Left renal pelvis (tissue), 4 donors: ENCODE measurements around the gene SOX8. TPM values are rescaled to one million over a fixed set of nuclear protein-coding genes. Genes with fewer than 3 reads are reported as not detected.
"Not testable (repeated sequence)": the region's sequence is repeated elsewhere in the genome, so short reads cannot be mapped to it uniquely, and the experiment has no call there.

ENCODE experiments used
- DNase-seq, 4 donors: peaks; one replicate each; pipeline ENCODE4 v3.0.0-alpha.2; 2013; ENCODE audit warnings: low read depth in 4 of 4, low spot score in 3 of 4
- polyA plus RNA-seq, 4 donors: library from polyadenylated mRNA; unstranded; fragments of 120-200 nt; gene quantifications; one replicate each; pipeline ENCODE4 v1.2.1, GENCODE V29; 2013; ENCODE audit not compliant: insufficient read length in 4 of 4

The SOX8 gene
- polyA plus RNA-seq, 4 donors, result 3.4 to 4.8 (median 3.6) TPM

DNA sequence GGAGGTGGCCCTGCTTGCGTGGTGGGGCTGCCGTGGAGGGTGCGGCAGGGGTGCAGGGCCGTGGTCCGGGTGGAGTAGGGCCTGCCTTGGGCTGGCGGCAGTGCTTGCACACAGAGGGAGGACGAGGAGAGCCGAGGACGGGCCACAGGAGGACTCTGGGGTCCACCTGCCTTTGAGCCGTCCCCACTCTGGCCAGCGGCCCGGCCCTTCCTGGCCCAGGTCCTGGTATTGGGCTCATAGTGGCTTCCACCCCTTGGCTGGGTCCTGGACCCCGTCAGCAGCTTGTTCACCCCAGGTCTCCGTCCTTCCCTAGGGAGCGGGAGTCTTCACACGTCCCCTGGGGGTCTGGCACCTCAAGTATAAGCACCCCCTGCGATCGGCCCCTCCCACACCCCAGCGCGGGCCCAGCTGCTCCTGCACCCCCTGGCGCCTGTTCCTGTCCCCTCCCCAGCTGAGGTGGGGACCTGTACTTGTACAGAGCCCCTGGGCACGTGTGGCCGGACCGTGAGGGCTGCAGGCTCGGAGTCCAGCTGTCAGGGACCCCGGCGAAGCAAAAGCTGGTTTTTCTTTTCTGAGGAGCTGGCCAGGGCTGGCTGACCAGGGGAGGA is 40.1 kb downstream of the SOX8 start:
- no peak for DNase-seq

DNA sequence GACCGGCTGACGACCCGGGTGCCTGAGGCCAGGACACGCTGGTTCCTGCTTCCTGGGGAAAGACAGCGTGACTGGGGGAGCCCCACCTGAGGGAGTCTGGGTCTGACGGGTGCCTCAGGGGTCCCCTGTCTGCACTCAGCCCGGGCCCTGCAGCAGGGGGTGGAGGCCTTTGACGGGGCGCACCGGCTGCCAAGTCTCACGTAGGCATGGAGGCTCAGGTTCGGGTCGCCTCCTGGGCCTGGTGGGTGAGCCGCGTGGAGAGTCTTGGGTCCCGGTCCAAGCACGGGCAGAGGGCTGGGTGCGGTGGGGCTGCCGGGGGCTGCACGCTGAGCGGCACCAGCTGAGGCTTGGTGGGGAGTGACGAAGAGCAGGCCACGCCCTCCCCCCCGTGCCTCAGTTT is 40.9 kb downstream of the SOX8 start:
- DNase-seq, result no peak

DNA sequence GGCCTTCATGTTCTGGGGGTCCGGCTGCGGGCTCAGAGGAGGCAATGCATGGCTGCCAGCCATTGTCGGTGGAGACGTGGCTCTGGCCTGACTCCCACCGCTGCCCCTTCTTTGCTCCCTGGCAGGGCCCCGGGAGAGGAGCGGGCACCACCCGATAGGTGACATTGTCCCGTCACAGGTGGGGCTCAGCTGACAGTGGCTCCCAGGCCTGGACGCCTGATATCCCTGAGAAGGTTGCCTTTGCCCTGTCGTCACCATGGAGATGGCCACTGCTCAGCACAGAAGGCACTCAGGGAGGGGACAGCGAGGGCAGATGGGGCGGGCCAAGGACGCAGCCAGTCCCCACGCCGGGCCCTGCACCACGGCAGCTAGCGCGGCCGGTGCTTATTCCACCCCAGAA is 42.6 kb downstream of the SOX8 start:
- DNase-seq, result no peak

DNA sequence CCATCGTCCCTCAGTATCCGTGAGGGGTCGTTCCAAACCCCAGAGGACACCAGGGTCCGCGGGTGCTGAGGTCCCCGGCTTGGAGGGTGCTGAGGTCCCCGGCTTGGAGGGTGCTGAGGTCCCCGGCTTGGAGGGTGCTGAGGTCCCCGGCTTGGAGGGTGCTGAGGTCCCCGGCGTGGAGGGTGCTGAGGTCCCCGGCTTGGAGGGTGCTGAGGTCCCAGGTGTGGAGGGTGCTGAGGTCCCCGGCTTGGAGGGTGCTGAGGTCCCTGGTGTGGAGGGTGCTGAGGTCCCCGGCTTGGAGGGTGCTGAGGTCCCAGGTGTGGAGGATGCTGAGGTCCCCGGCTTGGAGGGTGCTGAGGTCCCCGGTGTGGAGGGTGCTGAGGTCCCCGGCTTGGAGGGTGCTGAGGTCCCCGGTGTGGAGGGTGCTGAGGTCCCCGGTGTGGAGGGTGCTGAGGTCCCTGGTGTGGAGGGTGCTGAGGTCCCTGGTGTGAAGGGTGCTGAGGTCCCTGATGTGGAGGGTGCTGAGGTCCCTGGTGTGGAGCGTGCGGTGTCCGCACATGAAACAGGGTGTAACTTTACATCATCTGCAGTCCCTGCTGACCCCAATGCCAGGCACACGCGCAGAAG is 43.7 kb downstream of the SOX8 start:
- not testable (repeated sequence) for DNase-seq

DNA sequence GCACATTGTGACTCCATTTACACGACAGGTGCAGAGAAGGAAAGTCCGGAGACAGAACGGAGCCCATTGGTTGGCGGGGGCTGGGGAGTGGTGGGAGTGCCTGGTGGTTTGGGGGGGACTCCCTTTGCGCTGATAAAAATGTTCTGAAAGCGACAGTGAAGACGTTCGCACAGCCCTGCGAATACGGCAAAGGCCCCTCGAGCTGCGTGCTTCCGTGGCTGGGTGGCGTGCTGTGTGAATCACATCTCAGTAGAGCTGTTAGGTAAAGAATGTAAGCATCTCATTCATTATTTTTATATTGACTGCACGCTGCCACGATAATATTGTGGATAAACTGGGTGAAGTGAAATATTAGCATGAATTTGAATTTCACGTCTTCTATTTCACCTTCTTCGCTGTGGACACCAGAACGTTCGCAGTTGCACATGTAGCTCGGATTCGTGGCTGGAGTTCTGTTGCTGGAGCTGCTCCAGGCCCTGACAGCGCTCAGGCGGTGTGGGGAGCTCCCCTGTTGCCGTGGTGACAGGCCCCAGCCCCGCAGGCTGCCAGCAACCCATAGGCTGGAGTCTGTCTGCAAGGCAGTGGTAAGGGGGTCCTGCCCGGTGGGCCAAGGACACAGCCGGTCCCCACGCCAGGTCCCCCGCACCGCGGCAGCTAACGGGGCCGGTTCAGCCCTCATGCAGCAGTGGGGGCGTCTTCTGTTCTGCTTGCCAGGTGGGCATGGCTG is 44.6 kb downstream of the SOX8 start:
- DNase-seq, result no peak

DNA sequence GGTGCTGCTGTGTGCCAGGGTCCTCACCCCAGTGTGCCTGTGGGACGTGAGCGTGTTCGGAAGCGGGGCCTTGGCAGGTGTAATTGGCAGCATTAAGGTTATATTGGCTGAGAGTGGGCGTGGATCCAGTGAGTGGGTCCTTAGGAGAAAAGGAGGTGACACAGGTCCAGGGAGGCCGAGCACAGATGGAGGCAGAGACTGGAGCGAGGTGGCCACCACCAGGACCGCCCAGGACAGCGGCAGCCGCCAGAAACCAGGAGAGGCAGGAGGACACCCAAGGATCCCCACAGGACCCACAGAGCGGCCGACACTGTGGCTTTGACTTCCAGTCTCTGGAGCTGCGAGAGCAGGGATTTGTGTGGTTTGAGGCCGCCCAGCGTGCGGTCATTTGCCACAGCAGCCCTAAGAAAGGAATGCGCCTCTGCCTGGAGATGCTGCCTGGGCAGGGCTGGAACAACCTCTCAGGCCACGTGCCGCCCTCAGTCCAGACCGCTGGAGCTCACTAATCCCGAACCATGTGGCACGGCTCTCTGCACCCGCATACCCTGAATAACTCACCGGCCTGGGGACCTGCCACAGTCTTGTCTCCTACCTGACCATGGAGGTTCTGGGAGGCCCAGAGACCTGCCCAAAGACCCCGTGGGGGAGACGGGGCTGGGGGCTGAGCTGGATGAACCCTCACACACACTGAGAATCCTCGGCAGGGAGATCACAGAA is 45.4 kb downstream of the SOX8 start:
- no peak for DNase-seq

DNA sequence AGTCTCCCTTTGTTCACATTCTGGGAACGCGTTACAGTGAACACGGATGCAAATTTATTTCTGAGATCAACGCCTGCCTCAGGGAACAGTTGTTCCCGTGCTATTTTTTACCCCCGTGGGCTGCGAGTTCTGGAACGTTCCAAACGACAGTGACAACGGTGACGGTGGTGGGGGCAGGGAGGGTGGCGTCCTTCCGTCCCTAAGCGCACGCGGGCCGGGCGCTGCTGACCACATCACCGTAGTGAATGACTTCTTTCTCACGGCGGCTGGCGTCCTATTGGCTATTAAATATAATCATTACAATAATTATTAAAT is 45.9 kb downstream of the SOX8 start:
- no peak for DNase-seq

DNA sequence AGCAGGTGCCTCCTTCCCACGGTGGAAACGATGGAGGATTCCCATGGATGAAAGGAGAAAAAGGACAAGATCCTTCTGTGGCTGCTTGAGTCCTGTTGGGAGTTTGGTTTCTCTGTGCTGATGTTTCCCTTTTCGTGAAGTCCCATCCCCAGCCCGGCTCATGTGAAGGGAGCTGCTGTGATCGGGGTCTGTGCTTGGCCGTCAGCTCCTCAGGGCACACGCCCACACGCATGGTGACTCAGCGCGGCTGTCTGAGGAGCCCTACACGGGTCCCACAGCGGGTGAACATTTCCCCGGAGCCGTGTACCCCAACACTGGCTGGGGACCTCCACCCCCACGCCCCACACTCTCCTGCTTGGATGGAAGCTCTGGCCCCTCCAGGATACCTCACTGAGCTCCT is 46.5 kb downstream of the SOX8 start:
- no peak for DNase-seq

DNA sequence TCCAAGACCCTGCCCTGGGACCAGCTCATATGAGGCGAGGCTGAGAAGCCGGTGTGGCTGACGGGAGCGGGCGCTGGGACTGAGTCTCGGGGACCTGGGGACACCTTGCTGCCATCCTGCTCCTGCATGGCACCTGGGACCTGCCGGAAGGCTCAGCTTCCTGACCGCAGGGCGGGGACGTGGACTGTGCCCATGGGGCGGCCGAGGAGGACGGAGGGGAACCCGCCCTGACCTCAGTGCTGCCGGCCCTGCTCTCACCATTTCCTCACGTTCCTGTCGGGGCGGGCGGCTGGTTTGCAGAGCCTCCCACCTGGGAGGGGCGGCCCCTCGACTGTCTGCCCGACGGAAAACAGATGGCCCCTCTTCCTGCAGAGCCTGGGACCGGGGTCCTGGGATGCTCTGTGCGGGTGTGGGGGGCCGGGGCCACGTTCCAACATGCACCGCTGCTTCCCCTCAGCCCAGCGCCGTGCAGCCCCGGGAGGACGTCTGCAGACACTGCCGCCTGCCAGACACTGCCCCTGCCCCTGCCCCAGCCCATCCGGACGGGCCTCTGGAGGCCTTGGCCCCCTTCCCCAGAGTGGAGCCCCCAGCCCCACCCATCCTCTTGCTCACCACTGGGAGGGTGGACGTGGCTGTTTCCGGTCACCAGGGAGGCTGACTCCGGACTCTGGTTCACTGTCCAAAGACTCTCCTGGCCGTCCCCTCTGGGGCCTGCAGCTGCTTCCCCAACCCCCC is 47.1 kb downstream of the SOX8 start:
- no peak for DNase-seq

DNA sequence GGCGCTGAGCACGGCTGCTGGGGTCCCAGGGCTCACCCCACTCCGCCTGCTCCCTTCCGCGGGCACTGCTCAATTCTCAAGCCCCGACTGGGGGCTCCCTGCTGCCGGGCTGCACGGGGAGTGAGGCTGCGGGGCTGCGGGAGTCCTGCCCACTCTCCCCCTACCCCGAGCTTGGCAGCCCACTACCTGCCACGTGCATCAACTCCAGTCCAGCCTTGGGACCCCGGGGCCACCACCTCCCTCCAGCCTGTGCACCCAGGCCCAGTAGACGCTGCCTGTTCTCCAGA is 47.6 kb downstream of the SOX8 start:
- DNase-seq, result no peak

DNA sequence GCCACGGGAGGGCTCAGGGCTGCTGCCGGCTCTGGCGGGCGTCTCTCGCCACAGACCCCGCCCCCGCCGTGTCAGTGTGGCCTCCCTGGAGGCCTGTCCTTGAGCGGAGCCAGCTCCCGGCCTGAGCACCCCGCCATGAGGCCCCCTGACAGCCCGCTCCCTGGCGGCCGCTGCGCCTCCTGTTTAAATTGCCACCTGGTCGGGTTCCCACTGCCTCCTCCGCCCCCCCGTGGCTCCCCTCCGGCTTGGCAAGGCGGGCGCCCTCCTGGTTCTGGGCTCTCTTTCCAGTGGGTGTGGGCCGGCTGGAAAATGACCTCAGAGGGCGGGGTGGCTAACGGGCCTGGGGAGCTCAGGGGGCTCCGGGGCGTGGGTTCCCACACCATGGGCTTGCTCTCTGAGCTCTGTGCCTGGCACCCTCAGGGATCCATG is 48.9 kb downstream of the SOX8 start:
- no peak for DNase-seq

DNA sequence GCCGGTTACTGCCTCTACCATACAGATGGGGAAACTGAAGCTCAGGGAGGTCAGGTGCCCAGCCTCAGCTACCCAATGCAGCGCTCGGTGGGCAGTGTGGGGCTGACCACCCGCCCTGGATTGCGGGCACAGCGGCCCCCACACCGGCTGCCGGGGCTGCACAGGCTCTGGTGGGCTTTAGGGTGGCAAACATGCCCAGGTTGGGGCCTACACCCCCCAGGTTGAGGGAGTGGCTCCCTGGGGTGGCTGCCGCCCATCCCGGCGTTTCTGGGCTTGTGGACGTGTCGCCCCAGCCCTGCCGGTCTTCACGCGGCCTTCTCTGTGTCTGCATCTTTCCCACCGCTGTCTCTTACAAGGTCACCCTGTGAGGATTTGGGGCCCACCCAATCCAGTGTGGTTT is 50.1 kb downstream of the SOX8 start:
- DNase-seq, result no peak

DNA sequence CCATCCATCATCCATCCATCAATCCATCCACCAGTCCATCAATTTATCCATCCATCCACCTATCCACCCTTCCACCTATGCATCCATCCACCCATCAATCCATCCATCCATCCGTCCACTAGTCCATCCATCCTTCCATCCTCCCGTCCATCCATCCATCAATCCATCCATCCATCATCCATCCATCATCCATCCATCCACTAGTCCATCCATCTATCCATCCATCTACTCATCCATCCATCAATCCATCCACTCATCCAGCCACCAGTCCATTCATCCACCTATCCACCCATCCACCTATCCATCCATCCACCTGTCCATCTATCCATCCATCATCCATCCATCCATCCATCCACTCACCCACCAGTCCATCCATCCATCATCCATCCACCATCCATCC is 51.0 kb downstream of the SOX8 start:
- no peak for DNase-seq

DNA sequence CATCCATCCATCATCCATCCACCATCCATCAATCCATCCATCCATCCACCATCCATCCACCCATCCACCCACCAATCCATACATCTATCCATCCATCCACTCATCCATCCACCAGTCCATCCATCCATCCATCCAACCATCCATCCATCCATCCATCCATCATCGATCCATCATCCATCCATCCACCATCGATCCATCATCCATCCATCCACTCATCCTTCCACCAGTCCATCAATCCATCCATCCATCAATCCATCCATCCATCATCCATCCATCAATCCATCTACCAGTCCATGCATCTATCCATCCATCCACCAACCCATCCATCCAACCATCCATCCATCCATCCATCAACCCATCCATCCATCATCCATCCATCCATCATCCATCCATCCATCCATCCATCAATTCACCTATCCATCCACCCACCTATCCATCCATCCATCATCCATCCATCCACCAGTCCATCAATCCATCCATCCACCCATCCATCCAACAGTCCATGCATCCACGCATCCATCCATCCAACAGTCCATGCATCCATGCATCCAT is 51.6 kb downstream of the SOX8 start:
- DNase-seq, result no peak

DNA sequence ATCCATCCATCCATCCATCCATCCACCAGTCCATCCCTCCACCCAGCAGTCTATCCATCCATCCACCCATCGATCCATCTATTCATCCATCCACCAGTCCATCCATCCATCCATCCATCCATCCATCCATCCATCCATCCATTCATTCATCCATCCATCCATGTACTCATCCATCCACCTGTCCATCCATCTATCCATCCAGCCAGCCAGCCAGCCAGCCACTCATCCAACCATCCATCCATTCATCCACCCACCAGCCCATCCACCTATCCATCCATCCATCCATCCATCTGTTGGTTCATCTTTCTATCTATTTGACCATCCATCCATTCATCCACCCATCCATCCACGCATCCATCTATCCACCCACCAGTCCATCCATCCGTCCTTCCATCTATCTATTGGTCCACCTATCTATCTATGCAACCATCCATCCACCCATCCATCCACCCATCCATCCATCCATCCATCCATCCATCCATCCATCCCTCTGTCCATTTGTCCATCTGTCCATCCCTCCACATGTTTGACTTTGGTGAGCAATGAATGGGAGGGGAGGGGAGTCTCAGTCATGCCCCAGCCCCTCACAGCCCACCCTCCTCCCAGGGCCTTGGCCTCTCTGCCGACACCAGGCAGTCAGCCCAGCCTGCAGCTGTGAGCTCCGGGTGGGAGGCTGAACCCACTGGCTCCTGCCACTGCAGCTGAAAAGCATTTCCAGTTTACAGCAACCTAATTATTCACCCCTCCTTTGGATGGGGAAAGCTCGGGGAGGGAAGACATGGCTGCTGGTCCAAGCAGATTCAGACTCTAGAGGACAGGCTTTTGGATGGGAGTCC is 52.9 kb downstream of the SOX8 start:
- DNase-seq, result no peak

DNA sequence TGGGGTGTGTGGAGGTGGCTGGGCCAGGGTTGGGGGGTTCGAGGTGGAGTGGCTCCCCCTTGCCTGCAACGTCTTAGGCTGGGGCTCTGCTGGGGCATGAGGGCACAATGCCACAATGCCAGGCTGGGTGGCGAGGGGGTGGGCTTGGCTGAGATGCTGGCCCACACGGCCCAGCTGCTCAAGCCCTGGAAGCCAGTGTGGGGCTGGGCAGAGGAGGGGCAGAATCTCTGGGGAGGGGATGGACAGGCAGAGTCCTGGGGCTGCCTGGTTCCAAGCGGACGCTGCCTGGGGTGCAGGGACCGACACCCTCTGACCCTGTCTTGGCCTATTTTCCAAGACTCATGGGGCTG is 53.5 kb downstream of the SOX8 start:
- DNase-seq, result no peak

DNA sequence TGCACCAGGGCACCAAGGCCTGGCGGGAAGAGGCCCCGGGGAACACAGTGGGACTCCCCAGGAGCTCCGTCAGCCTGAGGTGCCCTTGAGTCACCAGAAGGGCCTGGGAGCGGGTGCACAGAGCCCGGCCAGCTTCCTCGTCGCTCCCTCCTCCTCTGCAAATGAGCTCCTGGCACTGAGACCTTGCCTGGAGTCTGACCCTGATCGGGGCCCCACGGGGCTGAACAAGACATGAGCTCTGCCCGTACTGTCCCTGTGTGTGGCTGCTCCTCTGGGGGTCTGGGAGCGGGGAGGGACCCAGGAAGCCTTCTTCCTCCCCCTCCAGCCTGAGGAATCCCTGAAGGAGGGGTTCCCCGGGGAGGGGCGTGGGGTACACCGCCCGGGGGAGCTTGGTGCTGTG is 54.6 kb downstream of the SOX8 start:
- no peak for DNase-seq
